A549 (cell line): ENCODE data around the gene ABCC9. TPM values are rescaled to one million over a fixed set of nuclear protein-coding genes. Genes with fewer than 3 reads are reported as not detected.

Experiments used
- ATAC-seq, 2 experiments: fragments of 200-7000 bp in 1 of 2; fragments of >200 bp in 1 of 2; cut with Nextera tagmentation in 1 of 2; cut with Tn5 transposase in 1 of 2; 3 replicates each; pipeline versions ENCODE4 v1.8.0 to v1.9.1; 2018 to 2020; ENCODE audit warnings: mild to moderate bottlenecking in 1 of 2, moderate library complexity in 1 of 2
- CTCF ChIA-PET: fragments of 300-600 bp; sonication (Branson Sonifier 250); formaldehyde crosslinking; extraction: SDS; loops from one replicate; lab custom pipeline; 2021; ENCODE audit warnings: antibody characterized with exemption, inconsistent platforms; lab: Yijun Ruan, JAX
- POLR2A ChIA-PET: fragments of 350-600 bp; formaldehyde crosslinking; extraction: SDS; loops from one replicate; lab custom pipeline; 2021; ENCODE audit warnings: antibody characterized with exemption, inconsistent platforms; lab: Yijun Ruan, JAX
- DNase-seq, 2 experiments: peaks; one replicate each; pipeline versions ENCODE4 v3.0.0 to v3.0.0-alpha.2; 2011 to 2016; ENCODE audit warnings: low read depth in 1 of 2, low spot score in 1 of 2
- FAIRE-seq: peaks from 2 replicates; lab custom pipeline; 2011; peaks lifted over from hg19 to GRCh38; lab: Jason Lieb, UNC
- H3K27ac ChIP-seq, 2 experiments: fragments of >200 bp; sonication (Bioruptor Twin); formaldehyde crosslinking; 3 replicates each; pipeline ENCODE4 v1.5.1; 2016 to 2017
- H3K4me1 ChIP-seq: fragments of >200 bp; sonication (Bioruptor Twin); formaldehyde crosslinking; 3 replicates; pipeline ENCODE4 v1.6.1; 2016
- H3K4me2 ChIP-seq: fragments of >200 bp; sonication (Bioruptor Twin); formaldehyde crosslinking; 3 replicates; pipeline ENCODE4 v1.6.1; 2016
- H3K4me3 ChIP-seq: fragments of >200 bp; sonication (Bioruptor Twin); formaldehyde crosslinking; 3 replicates; pipeline ENCODE4 v1.5.1; 2016
- H3K9me3 ChIP-seq: fragments of >200 bp; sonication (Bioruptor Twin); formaldehyde crosslinking; 3 replicates; pipeline ENCODE4 v1.6.1; 2016
- CBX8 ChIP-seq: fragments of 200-600 bp; sonication (generic); IDR thresholded peaks from 2 replicates; pipeline ENCODE4 v1.6.1; 2016
- CEBPB ChIP-seq, 2 experiments: fragments of >200 bp in 1 of 2; sonication (Bioruptor Twin) in 1 of 2; formaldehyde crosslinking in 1 of 2; IDR thresholded peaks; 2 replicates each; pipeline ENCODE4 v1.6.1; 2012 to 2016
- CHD4 ChIP-seq: fragments of 200-600 bp; sonication (generic); IDR thresholded peaks from 2 replicates; pipeline ENCODE4 v1.6.1; 2016; ENCODE audit warnings: antibody characterized with exemption, mild to moderate bottlenecking, borderline replicate concordance
- ELK1 ChIP-seq: fragments of 150-350 bp; IDR thresholded peaks from 2 replicates; pipeline ENCODE4 v1.6.1; 2014; ENCODE audit warnings: low read depth, mild to moderate bottlenecking, low read length
- EP300 ChIP-seq, 2 experiments: fragments of >200 bp; sonication (Bioruptor Twin); formaldehyde crosslinking; IDR thresholded peaks; 2 replicates in 1 of 2; 3 replicates in 1 of 2; pipeline ENCODE4 v1.6.1; 2016 to 2017
- FOSB ChIP-seq: fragments of 250-450 bp; sonication (Bioruptor Pico); IDR thresholded peaks from 2 replicates; pipeline ENCODE4 v1.5.0; 2020; ENCODE audit warnings: mild to moderate bottlenecking, moderate library complexity
- HEYL ChIP-seq: fragments of 250-450 bp; sonication (Bioruptor Pico); IDR thresholded peaks from 2 replicates; pipeline ENCODE4 v1.8.0; 2021; ENCODE audit warnings: mild to moderate bottlenecking, moderate library complexity
- JUN ChIP-seq, 2 experiments: fragments of >200 bp; sonication (Bioruptor Twin); formaldehyde crosslinking; IDR thresholded peaks; 2 replicates in 1 of 2; 3 replicates in 1 of 2; pipeline ENCODE4 v1.6.1; 2016 to 2017
- KDM1A ChIP-seq: fragments of 200-600 bp; sonication (generic); IDR thresholded peaks from 2 replicates; pipeline ENCODE4 v1.6.1; 2016; ENCODE audit warnings: low read depth, mild to moderate bottlenecking
- KDM5A ChIP-seq: fragments of 200-600 bp; sonication (generic); IDR thresholded peaks from 2 replicates; pipeline ENCODE4 v1.6.1; 2016; ENCODE audit warnings: antibody characterized with exemption, mild to moderate bottlenecking
- MAFK ChIP-seq: fragments of 450-650 bp; IDR thresholded peaks from 2 replicates; pipeline ENCODE4 v1.6.1; 2014; ENCODE audit not compliant: partially characterized antibody
- MAX ChIP-seq: IDR thresholded peaks from 2 replicates; pipeline ENCODE4 v1.6.1; 2012
- MAZ ChIP-seq: fragments of 150-350 bp; IDR thresholded peaks from 2 replicates; pipeline ENCODE4 v1.6.1; 2014; ENCODE audit warnings: antibody characterized with exemption, low read depth, low read length, borderline replicate concordance
- PHF8 ChIP-seq: fragments of 200-600 bp; sonication (generic); IDR thresholded peaks from 2 replicates; pipeline ENCODE4 v1.6.1; 2016; ENCODE audit warnings: low read depth, mild to moderate bottlenecking, antibody characterized with exemption, moderate library complexity, borderline replicate concordance
- POLR2A ChIP-seq: IDR thresholded peaks from 2 replicates; pipeline ENCODE4 v1.6.1; 2012; ENCODE audit warnings: mild to moderate bottlenecking, low read length
- POLR2AphosphoS2 ChIP-seq: conservative IDR thresholded peaks from 2 replicates; pipeline ENCODE4 v1.6.1; 2012; ENCODE audit warnings: low read length, improper control_type of control experiment, inconsistent platforms
- RCOR1 ChIP-seq: fragments of 150-350 bp; IDR thresholded peaks from 2 replicates; pipeline ENCODE4 v1.6.1; 2014; ENCODE audit warnings: antibody characterized with exemption, low read length, low read depth
- RFX5 ChIP-seq: fragments of 450-650 bp; IDR thresholded peaks from 2 replicates; pipeline ENCODE4 v1.7.1; 2014; ENCODE audit warnings: antibody characterized with exemption, mild to moderate bottlenecking, moderate library complexity
- TFCP2L1 ChIP-seq: fragments of 250-450 bp; sonication (Bioruptor Pico); IDR thresholded peaks from 2 replicates; pipeline ENCODE4 v1.5.0; 2021; ENCODE audit warnings: mild to moderate bottlenecking
- WGBS: methylation state at CpG from one replicate; pipeline ENCODE4 v1.1.6; 2017; ENCODE audit errors: missing lambda C conversion rate; 5-methylcytosine and 5-hydroxymethylcytosine counted together
- polyA plus RNA-seq, 4 experiments: library from polyadenylated mRNA; depleted of rRNA in 3 of 4; stranded (reverse); fragments of >200 nt; fragmentation: RNase III in 1 of 4; extraction: RNeasy Plus Mini Kit Qiagen cat#74134 plus additional on column Dnase treatment in 1 of 4; gene quantifications; 2 replicates in 3 of 4; 3 replicates in 1 of 4; pipeline ENCODE4 v1.2.3, GENCODE V29; 2011 to 2017
- TF ChIP-seq, protein P1 (sequence below): fragments of 200-600 bp; sonication (generic); IDR thresholded peaks from 2 replicates; pipeline ENCODE4 v1.6.1; 2016; ENCODE audit warnings: antibody characterized with exemption, mild to moderate bottlenecking, moderate library complexity
- TF ChIP-seq, protein P2 (sequence below): fragments of >200 bp; sonication (Bioruptor Twin); formaldehyde crosslinking; IDR thresholded peaks from 3 replicates; pipeline ENCODE4 v1.5.1; 2016

Gene ABCC9
- polyA plus RNA-seq, 2 of the 4 experiments (the other 2 are of a cell fraction) = 0.01 TPM; not detected in 1

DNA sequence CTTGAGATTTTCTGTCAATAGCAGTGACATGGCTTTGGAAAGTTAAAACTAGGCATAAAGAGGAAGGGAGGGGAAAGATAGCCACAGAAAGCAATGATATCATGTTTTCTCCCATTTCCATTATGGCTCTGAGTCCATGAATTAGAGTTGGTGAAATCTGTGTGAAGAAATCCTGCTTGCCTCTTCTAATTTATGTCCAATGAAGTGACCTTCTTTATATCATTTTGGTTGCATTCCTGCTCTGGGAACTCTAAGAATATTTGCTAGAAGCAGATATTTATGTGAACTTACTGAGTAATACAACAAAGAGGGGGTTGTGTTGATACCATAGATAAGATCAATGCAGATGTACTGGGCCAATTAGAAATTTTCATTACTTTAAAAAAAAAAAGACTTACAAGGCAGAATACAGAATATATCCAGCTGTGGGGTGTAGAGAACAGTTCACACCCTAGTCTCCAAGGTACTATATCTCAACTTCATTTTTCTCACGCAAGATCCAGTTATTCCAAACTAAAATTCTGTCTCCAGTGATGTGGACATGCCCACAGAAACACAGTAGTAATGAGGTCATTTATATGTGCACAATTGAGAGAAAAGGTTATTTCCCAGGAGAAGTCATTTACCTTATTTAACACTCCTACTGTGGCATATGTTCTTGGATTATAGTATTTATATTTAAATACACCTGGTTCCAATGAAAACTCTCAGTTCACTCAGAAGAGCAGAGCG is 115.2 kb downstream of the ABCC9 start:
- no peak overlapping the region for H3K27ac ChIP-seq
- TF ChIP-seq POLR2AphosphoS2 (no peak), JUN (IDR thresholded peaks at IDR 0.05) (no peak), RCOR1 (no peak), HEYL (CRISPR knock-in tag) (no peak), POLR2A (no peak), EP300 (IDR thresholded peaks at IDR 0.05) (no peak), KDM5A (no peak), MAX (no peak), ELK1 (no peak)
- no peak for DNase-seq
- ATAC-seq = no peak
- WGBS = 55% methylated on average over 2 of the region's 2 CpGs
- ChIA-PET CTCF (no interaction called here), POLR2A (no interaction called here)
- no peaks in the 10 kb centered on the region for H3K4me1 ChIP-seq
- H3K9me3 ChIP-seq = no peaks in the 10 kb centered on the region
- H3K4me2 ChIP-seq = no peak overlapping the region
- no peak for FAIRE-seq
- no peak overlapping the region for H3K4me3 ChIP-seq

- H3K9me3 ChIP-seq = no peaks in the 10 kb centered on the region
- POLR2A ChIA-PET = no interaction called here
- H3K4me1 ChIP-seq = peaks cover 6% of the 10 kb centered on the region; the same call in 2 of the 3 replicates
- TF ChIP-seq, protein P1, sequence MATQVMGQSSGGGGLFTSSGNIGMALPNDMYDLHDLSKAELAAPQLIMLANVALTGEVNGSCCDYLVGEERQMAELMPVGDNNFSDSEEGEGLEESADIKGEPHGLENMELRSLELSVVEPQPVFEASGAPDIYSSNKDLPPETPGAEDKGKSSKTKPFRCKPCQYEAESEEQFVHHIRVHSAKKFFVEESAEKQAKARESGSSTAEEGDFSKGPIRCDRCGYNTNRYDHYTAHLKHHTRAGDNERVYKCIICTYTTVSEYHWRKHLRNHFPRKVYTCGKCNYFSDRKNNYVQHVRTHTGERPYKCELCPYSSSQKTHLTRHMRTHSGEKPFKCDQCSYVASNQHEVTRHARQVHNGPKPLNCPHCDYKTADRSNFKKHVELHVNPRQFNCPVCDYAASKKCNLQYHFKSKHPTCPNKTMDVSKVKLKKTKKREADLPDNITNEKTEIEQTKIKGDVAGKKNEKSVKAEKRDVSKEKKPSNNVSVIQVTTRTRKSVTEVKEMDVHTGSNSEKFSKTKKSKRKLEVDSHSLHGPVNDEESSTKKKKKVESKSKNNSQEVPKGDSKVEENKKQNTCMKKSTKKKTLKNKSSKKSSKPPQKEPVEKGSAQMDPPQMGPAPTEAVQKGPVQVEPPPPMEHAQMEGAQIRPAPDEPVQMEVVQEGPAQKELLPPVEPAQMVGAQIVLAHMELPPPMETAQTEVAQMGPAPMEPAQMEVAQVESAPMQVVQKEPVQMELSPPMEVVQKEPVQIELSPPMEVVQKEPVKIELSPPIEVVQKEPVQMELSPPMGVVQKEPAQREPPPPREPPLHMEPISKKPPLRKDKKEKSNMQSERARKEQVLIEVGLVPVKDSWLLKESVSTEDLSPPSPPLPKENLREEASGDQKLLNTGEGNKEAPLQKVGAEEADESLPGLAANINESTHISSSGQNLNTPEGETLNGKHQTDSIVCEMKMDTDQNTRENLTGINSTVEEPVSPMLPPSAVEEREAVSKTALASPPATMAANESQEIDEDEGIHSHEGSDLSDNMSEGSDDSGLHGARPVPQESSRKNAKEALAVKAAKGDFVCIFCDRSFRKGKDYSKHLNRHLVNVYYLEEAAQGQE = no peak
- TF ChIP-seq KDM1A (no peak), RCOR1 (no peak), MAZ (no peak), PHF8 (no peak)
- no peak overlapping the region for H3K4me3 ChIP-seq
- H3K4me2 ChIP-seq = no peak overlapping the region
- CTCF ChIA-PET = no interaction called here
- no peak for DNase-seq
- 85% methylated on average over 8 of the region's 8 CpGs for WGBS
- ATAC-seq = no peak
- no peak overlapping the region for H3K27ac ChIP-seq
- FAIRE-seq = no peak
These were observed 117.6 kb downstream of the ABCC9 start for GRCh38 chr12:21823581-21823980.

DNA sequence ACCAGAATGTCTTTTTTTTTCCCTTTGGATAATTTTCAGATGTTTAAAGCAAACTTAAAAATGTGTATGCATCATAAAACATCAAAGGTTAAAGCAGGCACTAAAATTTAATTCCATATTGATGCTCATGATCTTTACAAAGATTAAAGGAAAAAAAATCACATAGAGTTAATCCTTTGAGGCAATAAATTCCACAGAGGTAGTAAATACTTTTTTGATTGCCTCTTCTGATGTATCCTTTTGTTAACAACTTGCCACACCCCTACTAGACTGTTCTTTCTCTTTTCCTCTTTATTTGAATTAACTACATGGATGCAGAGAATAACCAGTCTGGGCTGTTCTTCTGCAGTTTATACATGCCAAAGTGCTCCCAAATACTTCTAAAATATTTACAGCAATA is 121.5 kb downstream of the ABCC9 start:
- no peak for FAIRE-seq

More for the DNA sequence above, 121.5 kb downstream of the ABCC9 start:
- DNase-seq = no peak
- H3K4me3 ChIP-seq = no peak overlapping the region
- POLR2A ChIA-PET = no interaction called here
- H3K27ac ChIP-seq = no peak overlapping the region
- ATAC-seq = no peak
- CTCF ChIA-PET = no interaction called here
- H3K4me2 ChIP-seq = peak overlapping the region; percentile 25; the same call in 1 of the 3 replicates
- H3K9me3 ChIP-seq = no peaks in the 10 kb centered on the region
- TF ChIP-seq, protein P2, sequence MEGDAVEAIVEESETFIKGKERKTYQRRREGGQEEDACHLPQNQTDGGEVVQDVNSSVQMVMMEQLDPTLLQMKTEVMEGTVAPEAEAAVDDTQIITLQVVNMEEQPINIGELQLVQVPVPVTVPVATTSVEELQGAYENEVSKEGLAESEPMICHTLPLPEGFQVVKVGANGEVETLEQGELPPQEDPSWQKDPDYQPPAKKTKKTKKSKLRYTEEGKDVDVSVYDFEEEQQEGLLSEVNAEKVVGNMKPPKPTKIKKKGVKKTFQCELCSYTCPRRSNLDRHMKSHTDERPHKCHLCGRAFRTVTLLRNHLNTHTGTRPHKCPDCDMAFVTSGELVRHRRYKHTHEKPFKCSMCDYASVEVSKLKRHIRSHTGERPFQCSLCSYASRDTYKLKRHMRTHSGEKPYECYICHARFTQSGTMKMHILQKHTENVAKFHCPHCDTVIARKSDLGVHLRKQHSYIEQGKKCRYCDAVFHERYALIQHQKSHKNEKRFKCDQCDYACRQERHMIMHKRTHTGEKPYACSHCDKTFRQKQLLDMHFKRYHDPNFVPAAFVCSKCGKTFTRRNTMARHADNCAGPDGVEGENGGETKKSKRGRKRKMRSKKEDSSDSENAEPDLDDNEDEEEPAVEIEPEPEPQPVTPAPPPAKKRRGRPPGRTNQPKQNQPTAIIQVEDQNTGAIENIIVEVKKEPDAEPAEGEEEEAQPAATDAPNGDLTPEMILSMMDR = no peak
- no peak for TF ChIP-seq FOSB
- no peak for TF ChIP-seq KDM5A
- no peak for TF ChIP-seq CEBPB (IDR thresholded peaks at IDR 0.05)
- TF ChIP-seq CHD4 = no peak
- TF ChIP-seq RFX5 = no peak
- TF ChIP-seq KDM1A = no peak
- TF ChIP-seq TFCP2L1 (CRISPR knock-in tag) = no peak
- no peak for TF ChIP-seq MAFK
- no peak for TF ChIP-seq CBX8
- H3K4me1 ChIP-seq = peaks cover 6% of the 10 kb centered on the region; the same call in 2 of the 3 replicates
